G401 (cell line): ENCODE data around the gene MYH9. TPM values are rescaled to one million over a fixed set of nuclear protein-coding genes. Genes with fewer than 3 reads are reported as not detected.
"Not testable (repeated sequence)": the region's sequence is repeated elsewhere in the genome, so short reads cannot be mapped to it uniquely, and the experiment has no call there.

ENCODE experiments used
- DNase-seq: peaks from one replicate; pipeline ENCODE4 v3.0.0-alpha.2; 2015; ENCODE audit warnings: low spot score
- in situ Hi-C: cut with HindIII; loops from 2 replicates; pipeline ENCODE4 v1.10.0; 2016; ENCODE audit warnings: low sequenced_read_pairs, mixed read lengths
- total RNA-seq: library from RNA; depleted of rRNA; stranded (reverse); fragments of >200 nt; shearing (Covaris generic); gene quantifications from 2 replicates; pipeline ENCODE4 v1.2.3, GENCODE V29; 2014

The MYH9 gene
- total RNA-seq, 1 experiment from 2014 or later: 185 TPM

DNA sequence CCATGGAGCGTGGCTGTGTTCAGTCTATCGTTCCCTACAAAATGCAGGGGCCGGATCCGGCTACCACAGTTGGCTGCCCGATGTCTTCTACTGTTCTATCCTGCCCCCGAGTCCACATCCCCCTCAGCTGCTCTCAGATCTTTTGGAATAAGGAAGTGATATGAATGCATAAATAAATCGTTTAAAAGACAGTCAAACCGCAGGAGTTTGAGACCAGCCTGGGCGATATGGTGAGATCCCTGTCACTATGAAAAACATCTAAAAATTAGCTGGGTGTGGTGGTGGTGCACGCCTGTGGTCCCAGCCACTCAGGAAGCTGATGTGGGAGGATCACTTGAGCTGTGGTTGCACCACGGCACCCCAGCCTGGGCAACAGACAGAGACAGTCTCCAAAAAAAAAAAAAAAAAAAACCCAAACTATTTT lies 97.8 kb downstream of the MYH9 start:
- in situ Hi-C loops: not testable (repeated sequence)

DNA sequence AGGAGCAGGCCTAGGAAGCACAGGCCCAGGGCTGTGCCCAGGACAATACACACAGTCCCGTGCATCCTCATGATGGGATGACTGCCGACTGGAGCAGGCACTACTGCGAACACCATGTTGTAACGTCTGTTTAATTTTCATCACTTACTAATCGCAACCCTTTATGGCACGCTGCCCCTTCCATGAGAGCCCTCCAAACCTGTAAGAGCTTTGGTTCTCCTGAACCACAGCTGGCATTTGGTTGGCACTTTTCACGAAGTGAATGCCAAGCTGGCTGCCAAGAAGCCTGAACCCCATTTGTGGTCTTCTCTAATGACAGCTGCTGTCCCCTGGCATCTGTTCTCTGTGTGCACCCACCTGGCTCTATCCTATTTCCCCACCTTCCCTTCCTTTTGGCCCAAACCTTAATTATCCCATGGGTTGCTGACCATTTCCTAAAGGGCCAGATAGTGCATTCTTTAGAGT lies 98.3 kb downstream of the MYH9 start:
- no peak for DNase-seq
- in situ Hi-C loops: no loop called here

More for the DNA sequence above, 97.8 kb downstream of the MYH9 start:
- DNase-seq: not testable (repeated sequence)

DNA sequence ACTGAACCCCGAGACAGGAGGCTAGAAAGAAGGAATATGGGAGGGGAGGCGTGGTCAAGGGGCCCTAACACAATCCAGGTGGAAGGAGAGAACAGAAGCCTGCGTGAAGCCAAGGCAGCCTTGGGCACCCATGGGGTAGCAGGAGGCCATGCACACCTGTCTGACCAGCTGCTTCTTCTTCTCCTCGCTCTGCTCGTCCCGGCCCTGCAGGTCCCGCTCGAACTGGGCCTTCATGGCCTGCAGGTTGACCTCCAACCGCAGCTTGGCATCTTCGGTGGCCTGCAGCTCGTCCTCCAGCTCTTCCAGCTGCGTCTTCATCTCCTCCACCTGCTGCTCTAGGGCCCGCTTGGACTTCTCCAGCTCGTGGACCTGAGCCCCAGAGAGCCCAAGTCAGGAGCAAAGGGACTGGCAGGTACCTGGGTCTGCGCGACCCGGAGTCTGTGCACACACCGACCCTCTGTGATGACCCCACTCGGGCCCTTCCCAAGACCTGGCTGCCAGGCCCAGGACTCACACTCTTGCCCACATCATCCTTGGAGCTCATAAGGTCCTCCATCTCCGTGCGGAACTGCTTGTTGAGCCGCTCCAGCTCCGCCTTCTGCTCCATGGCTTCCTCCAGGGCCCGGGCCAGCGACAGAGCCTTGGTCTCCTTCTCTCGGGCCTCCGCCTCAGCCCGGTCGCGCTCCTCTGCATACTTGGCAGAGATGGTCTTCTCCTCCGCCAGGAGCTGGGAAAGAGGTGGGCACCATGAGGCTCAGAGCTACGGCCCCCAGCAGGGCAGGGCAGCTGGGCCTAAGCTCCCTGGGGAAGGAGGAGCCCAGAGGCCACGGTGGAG lies 99.0 kb downstream of the MYH9 start:
- no peak for DNase-seq
- in situ Hi-C loops: no loop called here

DNA sequence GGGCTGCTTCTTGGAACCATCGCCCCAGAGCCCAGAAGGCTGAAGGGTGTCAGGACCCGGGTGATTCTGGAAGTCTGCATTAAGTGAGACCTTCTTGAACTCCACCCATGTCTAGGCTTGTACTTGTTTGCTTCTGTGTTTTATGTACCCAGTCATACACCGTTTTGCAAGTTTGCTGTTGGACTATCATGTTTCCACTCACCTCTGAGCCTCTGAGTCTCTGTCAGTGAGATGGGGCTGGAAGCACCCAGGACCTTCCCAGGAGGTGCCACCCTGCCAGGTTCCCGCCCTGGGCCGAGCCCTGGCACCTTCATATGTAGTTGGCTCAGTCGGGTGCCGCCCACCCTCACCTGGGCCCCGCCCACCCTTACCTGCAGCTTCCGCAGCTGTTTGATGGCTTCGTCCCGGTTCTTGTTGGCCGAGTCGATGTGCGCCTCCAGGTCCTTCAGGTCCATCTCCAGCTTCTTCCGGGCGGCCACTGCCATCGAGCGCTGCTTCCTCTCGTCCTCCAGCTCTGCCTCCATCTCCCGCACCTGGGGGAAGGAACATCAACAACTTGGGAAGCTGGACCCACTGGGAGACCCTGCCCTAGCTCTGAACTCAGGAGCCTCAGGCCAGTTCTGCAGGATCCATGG lies 99.8 kb downstream of the MYH9 start:
- in situ Hi-C loops: no loop called here
- no peak for DNase-seq

DNA sequence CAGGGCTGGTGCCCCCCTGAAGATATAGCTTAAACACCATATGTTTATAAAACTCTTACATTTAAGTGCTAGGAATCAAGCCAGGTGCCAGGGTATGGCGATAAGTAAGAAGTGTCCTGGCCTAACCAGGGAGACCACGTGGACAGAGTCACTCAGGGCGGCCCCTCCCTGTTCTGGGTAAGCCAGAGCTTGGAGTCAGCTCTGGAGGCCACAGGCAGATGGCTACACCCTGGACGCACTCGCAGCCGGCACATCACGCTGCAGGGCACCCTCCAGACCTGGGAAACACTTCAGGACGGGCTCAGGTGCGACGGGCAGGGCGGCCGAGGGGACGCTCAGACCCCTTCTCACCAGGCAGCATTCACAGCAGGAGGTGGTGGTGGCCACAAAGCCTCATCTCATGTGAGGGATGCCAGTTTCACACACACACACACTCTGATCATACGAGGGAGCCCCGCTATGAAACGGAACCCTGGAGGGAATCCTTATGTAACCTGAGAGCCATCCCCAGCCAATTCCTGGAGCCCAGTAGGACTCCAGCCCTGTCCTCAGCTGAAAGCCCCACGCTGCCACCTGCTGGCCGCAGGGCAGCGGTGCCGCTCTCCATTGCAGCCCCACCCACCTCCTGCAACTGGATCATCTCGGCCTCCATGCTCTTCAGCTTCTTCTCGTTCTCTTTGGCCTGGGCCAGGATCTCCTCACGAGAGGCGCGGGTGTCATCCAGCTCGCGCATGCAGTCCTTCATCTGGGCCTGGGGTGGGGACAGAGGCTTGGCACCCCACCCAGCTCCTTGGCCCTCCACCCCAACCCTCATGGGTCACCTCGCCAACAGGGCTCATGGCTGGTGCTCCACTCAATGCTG lies 101.4 kb downstream of the MYH9 start:
- in situ Hi-C loops: no loop called here
- peak; percentile 91 for DNase-seq

DNA sequence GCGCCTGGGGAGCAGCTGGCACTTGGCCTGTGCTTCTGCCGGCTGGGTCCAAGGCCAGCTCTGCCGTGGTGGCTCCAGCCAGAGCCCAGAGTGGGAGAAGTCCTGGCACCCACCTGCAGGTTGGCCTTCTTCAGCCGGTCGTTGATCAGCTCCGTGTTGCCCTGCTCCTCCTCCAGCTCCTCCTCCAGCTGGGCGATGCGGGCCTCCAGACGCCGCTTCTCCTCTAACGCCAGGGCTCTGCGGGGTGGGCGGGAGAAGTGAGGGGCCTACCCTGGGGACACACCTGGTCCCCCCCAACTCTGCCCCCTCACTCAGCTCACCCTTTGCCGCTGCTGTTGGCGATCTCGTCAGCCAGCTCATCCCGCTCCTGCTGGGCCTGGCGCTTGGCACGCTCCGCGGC lies 102.2 kb downstream of the MYH9 start:
- peak; percentile 43 for DNase-seq
- in situ Hi-C loops: no loop called here

DNA sequence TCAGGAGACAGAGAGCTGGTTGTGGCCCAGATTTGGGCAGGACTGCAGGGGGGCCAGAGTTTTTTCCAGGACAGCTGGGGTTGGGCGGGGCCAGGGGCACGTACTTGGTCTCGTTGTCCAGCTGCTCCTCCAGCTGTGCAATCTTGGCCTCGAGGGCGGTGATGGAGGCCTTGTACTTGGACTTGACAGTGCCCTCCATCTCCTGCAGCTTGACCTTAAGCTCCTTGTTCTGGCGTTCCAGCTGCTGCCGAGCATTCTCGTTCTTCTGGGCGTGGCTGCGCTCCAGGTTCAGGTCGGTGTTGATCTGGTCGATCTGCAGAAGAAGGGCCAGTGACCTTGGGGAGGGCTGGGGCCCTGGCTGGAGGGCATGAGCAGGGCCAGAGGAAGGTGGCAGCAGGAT lies 102.8 kb downstream of the MYH9 start:
- no peak for DNase-seq
- in situ Hi-C loops: no loop called here

DNA sequence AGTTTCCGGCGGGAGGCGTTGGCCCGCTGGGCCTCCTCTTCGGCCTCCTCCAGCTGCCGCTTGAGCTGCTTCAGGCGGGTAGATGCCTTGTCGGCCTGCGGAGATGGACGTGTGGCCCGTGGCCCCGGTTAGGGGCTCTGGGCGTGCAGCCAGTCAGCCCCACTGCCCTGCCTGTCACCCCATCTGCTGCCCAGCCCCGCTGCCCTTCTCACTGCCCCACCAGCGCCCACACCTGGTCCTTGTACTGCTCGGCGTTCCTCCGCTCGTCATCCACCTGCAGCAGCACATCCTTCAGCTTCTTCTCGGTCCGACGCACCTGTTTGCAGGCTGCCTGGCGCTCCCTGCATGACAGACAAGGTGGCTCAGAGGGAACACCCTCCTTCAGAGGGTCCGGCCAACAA lies 103.6 kb downstream of the MYH9 start:
- in situ Hi-C loops: no loop called here
- DNase-seq: no peak

DNA sequence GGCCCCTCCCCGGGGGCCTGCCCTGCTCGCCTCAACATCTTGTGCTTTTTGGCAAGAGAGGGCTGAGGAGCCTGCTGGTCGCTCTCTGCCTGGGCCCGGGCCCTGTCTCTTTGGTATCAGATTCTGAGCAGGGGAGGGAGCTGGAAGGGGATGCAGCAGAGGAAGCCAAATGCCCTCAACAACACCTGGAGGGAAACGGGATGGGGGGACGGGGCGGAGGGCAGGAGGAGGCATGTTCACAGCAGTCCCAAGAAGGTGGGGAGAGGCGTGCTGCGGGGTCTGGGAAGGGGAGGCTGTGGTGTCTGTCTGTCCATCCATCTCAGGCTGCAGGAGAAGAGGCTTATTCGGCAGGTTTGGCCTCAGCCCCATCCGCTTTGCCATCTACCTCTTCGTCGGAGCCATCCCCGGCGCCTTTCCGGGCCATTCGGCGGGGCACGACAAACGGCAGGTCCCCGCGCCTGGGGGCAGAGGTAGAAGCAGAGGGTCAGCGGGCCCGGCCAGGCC lies 105.4 kb downstream of the MYH9 start:
- no peak for DNase-seq
- in situ Hi-C loops: no loop called here

DNA sequence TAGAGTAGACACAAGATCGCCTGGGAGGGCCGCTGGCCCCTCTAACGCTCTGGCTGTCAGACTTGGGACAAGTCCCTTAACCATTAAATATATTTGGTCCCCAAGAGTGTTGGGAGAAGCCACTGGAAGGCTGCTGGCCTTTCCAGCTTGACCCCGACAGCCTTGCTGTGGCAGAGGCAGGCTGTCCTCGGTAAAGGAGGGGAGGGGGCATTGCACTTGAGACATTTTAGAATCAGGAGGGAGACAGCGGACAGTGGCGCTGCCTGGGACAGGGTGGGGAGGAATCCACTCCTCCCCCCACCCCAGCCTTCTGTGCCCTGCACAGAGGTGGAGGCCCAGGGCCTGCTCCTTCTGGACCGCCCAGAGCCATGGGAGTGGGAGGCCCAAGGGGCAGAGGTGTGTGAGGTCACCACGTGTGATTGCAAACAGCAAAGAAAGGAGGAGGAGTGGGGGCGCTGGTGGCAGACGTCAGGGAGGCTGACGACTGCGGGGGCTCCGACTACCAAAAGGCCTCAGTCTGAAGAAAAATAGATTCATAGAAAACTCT lies 105.9 kb downstream of the MYH9 start:
- in situ Hi-C loops: no loop called here

DNA sequence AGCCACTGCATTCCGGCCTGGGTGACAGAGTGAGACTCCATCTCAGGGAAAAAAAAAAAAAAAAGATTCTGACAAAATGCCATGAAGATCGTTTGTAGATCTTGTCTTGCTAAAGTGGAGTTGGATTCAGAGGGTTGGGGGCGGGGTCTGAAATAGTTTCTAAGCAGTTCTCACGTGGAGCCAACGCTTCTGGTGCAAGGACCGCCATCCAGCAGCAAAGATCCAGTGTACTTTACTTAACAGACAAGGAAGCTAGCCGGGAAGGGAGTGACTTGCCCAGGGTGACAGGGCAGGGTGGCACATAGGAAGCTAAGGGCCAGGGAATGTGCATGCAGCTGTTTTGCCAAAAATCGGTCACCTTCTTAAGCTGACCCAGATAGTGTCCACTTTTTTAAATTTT lies 107.4 kb downstream of the MYH9 start:
- in situ Hi-C loops: no loop called here
- DNase-seq: no peak

More for the DNA sequence above, 105.9 kb downstream of the MYH9 start:
- DNase-seq: no peak

DNA sequence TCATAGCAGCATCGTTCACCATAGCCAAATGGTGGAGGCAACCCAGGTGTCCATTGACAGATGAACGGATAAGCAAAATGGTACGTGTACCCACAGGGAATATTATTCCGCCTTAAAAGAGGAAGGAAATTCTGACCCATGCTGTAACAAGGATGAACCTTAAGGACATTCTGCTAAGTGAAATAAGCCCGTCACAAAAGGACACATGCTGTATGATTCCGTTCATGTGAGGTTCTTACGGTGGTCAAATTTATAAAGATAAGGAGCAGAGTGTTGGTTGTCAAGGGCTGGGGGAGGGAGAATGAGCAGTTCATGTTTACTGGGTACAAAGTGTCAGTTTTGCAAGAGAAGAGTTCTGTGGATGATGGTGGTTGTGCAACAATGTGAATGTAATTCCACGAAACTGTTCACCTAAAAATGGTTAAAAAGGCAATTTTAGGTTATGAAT lies 108.5 kb downstream of the MYH9 start:
- no peak for DNase-seq
- in situ Hi-C loops: no loop called here

DNA sequence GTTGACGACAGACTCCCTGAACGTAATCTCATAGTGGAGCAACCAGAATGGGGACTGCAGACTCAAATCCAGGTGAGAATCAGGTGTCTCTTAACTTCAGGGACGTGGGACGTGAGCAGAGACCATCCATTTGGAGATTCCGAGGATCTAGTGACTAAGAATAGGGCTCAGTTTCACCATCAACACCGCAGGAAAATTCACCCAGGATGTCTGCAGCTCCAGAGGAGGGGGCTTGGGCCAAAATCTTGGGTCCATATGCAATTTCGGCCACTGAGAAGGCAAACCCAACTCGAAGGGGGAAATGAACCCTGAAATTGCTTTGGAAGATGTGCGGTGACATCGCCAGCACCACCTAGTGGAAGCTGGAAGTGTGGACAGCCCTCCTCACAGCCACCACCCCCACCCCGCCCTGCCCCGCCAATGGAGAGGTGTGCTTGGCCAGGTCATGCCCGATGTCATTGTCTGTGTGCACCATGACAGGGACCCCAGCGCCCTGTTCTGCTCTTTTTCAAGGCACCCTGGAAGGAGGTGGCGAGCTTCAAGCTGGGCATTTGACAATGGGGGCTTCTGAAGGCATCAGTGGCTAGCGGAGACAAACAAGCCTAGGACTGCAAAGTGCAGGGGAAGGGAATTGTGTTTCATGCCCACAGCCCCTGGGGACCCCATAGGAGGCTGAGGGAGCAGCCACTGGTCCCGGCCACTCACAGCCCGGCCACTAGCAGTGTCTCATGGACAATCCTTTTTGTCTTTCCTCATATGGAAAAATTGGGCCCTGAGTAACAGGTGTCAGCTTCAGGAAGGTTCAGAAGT lies 110.1 kb downstream of the MYH9 start:
- peak; percentile 73 for DNase-seq
- in situ Hi-C loops: no loop called here

DNA sequence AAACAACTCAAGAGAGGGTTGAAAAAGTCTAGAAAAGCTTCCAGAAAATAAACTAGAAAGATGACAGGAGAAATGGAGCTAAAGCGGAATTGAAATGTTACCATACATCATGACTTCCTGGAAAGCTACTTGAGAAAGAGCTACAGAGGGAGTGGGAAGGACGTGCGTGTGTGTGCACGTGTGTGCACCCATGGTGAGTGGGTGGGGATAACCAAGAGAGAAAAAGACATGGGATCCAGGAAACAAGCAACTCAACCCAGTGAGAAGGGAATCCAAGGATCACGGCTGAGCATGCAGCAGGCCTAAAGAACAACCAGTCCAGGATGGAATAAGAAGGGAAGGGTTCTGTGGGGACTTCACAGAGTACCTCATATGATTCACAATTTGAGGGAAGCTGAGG lies 113.2 kb downstream of the MYH9 start:
- DNase-seq: no peak
- in situ Hi-C loops: no loop called here

DNA sequence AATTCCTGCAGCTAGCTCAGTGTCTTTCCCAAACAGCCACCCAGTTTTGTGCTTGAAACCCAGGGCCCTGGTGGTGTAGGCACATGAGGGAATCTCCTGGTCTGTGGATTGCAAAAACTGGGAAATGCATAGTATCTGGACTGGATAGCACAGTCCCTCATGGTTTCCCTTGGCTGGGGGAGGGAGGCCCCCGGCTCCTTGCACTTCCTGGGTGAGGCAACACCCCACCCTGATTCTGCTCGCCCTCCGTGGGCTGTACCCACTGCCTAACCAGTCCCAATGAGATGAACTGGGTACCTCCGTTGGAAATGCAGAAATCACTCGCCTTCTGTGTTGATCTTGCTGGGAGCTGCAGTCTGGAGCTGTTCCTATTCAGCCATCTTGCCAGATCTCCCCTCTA lies 115.8 kb downstream of the MYH9 start:
- DNase-seq, in situ Hi-C loops: not testable (repeated sequence)

DNA sequence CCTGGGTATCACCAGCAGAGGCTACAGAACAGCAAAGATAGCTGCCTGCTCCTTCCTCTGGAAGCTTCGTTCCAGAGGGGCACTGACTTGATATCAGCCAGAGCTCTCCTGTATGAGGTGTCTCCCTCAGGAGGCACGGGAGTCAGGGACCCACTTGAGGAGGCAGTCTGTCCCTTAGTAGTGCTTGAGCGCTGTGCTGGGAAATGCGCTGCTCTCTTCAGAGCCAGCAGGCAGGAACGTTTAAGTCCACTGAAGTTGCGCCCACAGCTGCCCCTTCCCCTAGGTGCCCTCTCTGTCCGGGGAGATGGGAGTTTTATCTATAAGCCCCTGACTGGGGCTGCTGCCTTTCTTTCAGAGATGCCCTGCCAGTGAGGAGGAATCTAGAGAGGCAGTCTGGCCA lies 116.5 kb downstream of the MYH9 start:
- DNase-seq, in situ Hi-C loops: not testable (repeated sequence)

DNA sequence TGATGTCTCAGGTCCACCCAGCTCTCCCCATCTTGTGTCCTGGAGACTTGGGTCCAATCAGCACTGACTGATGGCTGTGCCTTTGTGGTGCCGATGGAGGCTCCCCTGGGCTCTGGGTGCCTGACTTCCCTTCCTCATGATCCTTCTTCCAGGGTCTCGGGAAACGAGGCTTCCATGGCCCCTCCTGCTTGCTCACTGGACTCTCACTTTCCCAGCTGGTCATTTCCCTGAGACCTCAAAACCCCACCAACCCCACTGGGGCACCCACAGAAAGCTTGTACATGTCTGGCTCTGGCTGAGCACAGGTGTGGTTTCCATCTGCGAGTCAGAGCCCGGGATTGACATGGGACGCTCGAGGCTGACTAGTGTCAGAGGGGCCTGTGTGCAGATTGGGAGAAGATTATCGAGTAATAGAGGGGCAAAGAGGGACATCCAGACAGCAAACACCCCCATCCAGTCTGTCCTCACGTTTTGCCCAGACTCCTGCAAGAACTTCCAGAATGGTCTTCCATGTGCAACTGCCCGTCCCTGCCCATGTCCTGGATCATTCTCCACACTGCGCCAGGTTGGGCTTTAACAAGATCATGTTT lies 119.8 kb downstream of the MYH9 start:
- DNase-seq: no peak
- in situ Hi-C loops: no loop called here

DNA sequence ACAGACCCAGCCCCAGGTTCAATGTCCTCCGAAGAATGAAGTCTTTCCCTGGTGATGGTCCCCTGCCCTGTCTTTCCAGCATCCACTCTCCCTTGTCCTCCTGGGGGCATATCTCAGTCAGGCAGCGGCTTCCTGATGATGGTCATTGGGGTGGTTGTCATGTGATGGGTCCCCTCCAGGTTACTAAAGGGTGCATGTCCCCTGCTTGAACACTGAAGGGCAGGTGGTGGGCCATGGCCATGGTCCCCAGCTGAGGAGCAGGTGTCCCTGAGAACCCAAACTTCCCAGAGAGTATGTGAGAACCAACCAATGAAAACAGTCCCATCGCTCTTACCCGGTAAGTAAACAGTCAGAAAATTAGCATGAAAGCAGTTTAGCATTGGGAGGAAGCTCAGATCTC lies 120.7 kb downstream of the MYH9 start:
- no peak for DNase-seq
- in situ Hi-C loops: no loop called here
